Measurements from ENCODE around the gene ZNF593. TPM values are rescaled to one million over a fixed set of nuclear protein-coding genes. Genes with fewer than 3 reads are reported as not detected.

ZNF593 gene
- total and polyA plus RNA-seq, 9 of the 15 experiments (the other 6 are each of a cell fraction or from before 2014, with no cell fraction given) = 9.8 to 334 (median 48.2) TPM

- TF ChIP-seq NKRF (IDR thresholded peaks at IDR 0.05; ENCODE audit: borderline replicate concordance) (peak; percentile 46; the same call in 1 of the 2 replicates), PHF20 (IDR thresholded peaks at IDR 0.05; ENCODE audit: partially characterized antibody) (peak; percentile 46), SLC30A9 (CRISPR knock-in tag; IDR thresholded peaks at IDR 0.05) (no peak), ZNF431 (CRISPR knock-in tag; IDR thresholded peaks at IDR 0.05) (peak; percentile 88), SOX6 (IDR thresholded peaks at IDR 0.05) (0 out of 2 replicates have a peak, but pooled peaks have one; percentile 17), RNF219 (CRISPR knock-in tag; IDR thresholded peaks at IDR 0.05) (no peak), FOXA3 (CRISPR knock-in tag; conservative IDR thresholded peaks at IDR 0.05 in 1 of 2, IDR thresholded peaks at IDR 0.05 in 1 of 2) (peak in 1 of 2 experiments; percentile 76; a peak in 2 of 4 replicates), ZNF583 (CRISPR knock-in tag; IDR thresholded peaks at IDR 0.05) (peak; percentile 81; the same call in 1 of the 2 replicates), ZNF316 (IDR thresholded peaks at IDR 0.05) (no peak), ZNF3 (CRISPR knock-in tag; IDR thresholded peaks at IDR 0.05) (no peak), TAL1 (IDR thresholded peaks at IDR 0.05) (no peak), RCOR1 (IDR thresholded peaks at IDR 0.05; ENCODE audit: borderline replicate concordance in 1 of 2, low read depth in 2 of 2, low read length in 2 of 2) (peak in 1 of 2 experiments; percentile 3; a peak in 1 of 4 replicates), MAFG (tag; conservative IDR thresholded peaks at IDR 0.05) (no peak), NUFIP1 (IDR thresholded peaks at IDR 0.05; ENCODE audit: partially characterized antibody) (no peak), MYNN (IDR thresholded peaks at IDR 0.05) (no peak), MYNN (CRISPR knock-in tag; IDR thresholded peaks at IDR 0.05) (no peak), TCF3 (CRISPR knock-in tag; IDR thresholded peaks at IDR 0.05) (peak; percentile 17; the same call in 1 of the 2 replicates), NELFE (IDR thresholded peaks at IDR 0.05; ENCODE audit: insufficient read depth, insufficient read length) (no peak), ZBED1 (IDR thresholded peaks at IDR 0.05) (no peak), NCOA1 (IDR thresholded peaks at IDR 0.05; ENCODE audit: low read depth) (no peak), RBM25 (IDR thresholded peaks at IDR 0.05; ENCODE audit: low read depth, low read length, severe bottlenecking) (no peak), ETS1 (conservative IDR thresholded peaks at IDR 0.05; ENCODE audit: control insufficient read depth, low read depth, low read length) (no peak; the same call in 1 of the 2 replicates), HDGF (IDR thresholded peaks at IDR 0.05) (no peak), HMGN3 (IDR thresholded peaks at IDR 0.05; ENCODE audit: borderline replicate concordance, extremely low read depth, insufficient read length, low read depth, low read length) (peak; percentile 53), RHOXF2B (CRISPR knock-in tag; conservative IDR thresholded peaks at IDR 0.05) (no peak), CBX1 (IDR thresholded peaks at IDR 0.05; ENCODE audit: low read depth) (peak; percentile 64; the same call in 1 of the 2 replicates)
These were observed 8.1 kb upstream of the ZNF593 start (continued) for GRCh38 chr1:26161415-26162219.
